NCI-H187 treated with DMSO at 0.1 percent for 48 hours (cell line): ENCODE data around the gene OCA2.
"Not testable (repeated sequence)": the region's sequence is repeated elsewhere in the genome, so short reads cannot be mapped to it uniquely, and the experiment has no call there.

ENCODE experiments used
- DNase-seq: peaks from one replicate; lab custom pipeline; 2025; lab: John Stamatoyannopoulos, UW

Gene OCA2

GRCh38 chr15:27723821-27724220 is 375.3 kb downstream of the OCA2 start:
- DNase-seq = no peak

DNA sequence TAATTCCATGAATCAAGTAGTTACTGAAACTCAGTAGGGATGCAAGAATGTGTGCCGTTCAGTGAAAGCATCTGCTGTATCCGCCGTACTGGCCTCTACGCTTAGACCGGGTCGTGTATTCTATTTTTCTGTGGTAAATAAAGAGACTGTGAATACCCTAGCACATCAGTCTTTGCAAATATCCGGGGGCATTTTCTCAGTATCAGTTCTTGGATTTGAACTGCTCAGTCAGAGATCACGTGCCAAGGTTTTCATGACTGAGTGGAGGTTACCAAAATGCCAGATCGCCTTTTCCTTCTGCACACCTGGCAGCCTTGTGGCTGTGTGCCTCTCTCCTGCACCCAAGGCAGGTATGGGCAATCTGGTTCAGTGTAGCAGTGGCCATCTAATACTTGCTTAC is 377.0 kb downstream of the OCA2 start:
- no peak for DNase-seq

DNA sequence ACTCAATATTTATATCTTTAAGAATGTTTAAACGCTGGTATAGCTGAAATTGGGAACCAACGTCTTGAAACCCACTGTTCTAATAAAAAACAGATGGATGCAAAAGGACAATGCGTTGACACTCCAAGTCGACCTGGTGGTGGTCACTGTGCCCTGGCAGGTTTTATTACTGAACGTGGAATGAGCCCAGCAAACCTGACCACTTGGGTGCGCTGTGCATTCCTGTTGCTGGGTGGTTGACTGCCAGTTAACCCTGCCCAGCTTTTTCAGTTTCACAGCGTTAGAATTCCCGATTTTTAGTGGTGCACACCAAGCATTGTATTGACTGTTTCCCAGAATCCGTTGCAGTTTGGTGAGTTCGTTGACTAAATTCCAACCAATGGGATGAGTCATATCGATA is 384.4 kb downstream of the OCA2 start:
- DNase-seq = no peak

GRCh38 chr15:27713850-27714249 is 385.3 kb downstream of the OCA2 start:
- DNase-seq = not testable (repeated sequence)

- DNase-seq = no peak
Observed at GRCh38 chr15:27707257-27707656, 391.9 kb downstream of the OCA2 start.

DNA sequence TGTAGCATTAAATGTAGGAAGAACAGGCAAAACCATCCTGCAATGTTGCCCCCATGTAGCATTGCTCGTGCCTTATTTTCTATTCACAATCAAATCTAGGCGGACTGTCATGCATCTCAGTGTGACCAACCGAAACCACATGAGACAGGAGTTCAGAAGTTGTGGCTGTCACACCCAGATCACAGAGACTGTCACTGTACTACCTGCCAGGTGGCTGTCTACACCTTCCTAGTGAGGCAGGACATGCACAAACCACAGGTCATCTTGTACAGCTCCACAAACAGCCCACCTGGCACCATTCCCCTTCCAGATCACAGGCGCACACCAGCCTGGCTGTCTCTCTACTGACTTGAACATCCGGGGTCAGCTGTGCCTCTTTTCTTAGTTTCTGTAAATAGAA is 392.8 kb downstream of the OCA2 start:
- no peak for DNase-seq

GRCh38 chr15:27705056-27705455 is 394.1 kb downstream of the OCA2 start:
- no peak for DNase-seq
